ENCODE results near the gene ERF.

ERF gene

DNA sequence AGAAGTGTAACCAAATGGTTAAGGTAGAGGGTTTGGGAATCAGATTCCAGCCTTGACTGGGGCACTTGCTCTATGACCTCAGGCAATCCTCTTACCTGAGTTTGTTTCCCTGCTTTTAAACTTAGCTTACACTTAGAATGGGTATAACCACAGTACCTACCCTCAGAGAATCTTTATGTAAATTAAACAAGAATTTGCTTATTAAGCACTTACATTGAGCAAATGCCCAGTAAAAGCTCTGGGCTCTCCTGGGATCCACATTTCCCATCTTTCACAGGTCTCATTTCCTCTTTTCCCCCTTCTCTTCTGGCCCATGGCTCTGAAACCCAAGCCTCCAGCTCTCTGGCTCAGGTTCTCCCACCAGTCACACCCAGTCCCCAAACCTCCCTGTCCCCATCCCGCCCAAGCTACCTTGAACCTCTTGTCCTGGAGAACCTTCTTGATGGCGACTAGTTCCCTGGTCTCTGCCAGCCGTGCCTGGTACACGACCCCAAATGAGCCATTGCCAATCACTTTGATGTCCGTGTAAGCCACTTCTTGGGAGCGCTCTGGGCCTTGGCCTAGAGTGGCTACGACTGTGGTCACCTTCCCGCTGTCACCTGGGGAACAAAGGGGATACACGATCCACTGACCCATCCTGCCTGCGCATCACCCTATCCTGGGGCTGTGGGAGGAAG, 15.2 kb downstream of the ERF start:
- no peak for DNase-seq

DNA sequence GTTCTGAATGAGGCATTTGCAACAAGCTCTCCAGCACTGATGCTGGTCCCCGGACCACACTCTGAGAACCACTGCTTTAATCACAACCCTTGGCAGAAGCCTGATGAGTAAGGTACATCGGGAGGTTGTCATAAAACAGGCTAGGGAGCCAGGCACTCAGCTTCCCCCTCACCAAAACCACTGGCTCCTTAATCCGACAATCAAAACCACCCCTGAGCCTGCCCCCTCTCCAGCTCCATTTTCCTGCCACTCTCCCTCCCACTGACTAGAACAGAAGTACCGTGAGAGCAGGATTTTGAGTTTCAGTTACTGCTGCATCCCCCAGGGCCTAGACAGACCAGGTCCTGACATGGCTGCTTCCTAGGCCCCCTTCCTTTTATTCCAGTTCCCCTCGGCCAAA, 19.7 kb downstream of the ERF start:
- DNase-seq: no peak

DNA sequence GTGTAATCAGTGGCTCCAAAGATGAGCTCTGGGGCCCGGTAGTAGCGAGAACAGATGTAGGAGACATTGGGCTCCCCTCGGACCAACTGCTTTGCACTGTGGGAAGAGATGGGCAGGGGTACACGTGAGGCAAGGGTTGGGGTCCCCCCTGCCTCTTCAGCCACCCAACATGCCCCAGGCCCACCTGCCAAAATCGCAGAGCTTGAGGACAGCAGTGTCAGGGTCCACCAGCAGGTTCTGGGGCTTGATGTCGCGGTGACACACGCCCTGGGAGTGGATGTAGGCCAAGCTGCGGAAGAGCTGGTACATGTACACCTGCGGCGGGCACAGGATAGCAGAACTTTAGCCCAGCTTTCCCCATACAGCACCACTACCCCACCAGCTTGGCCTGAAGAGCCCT, 20.6 kb downstream of the ERF start:
- DNase-seq: no peak

DNA sequence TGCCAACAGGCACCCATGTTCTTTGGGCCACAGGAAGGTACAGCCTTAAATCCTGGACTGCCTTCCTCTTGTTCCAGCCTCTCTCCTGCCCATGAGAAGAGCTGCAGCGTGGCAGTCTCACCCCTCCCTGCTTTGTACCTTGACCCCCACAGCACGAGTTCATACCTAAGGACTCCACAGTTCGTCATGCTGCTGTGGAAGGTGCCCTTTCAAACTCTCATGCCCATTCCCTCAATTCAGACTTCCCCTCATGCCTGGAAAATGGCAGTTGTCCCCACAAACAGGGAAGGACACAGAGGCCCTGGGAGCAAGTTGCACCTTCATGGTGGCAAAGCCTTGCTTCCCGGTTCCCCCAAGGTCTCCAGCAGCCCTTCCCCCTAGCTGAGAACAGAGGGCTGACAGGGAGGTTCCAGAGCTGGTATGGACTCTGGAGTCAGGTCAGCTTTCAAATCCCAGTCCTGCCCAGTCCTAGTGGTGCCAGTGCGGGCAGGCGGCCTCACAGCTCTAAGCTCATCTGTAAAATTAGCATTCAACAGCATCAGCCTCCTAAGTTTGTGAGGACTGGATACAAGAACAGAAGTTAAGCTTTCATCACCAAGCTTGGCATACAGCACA, 21.1 kb downstream of the ERF start:
- no peak for DNase-seq

DNA sequence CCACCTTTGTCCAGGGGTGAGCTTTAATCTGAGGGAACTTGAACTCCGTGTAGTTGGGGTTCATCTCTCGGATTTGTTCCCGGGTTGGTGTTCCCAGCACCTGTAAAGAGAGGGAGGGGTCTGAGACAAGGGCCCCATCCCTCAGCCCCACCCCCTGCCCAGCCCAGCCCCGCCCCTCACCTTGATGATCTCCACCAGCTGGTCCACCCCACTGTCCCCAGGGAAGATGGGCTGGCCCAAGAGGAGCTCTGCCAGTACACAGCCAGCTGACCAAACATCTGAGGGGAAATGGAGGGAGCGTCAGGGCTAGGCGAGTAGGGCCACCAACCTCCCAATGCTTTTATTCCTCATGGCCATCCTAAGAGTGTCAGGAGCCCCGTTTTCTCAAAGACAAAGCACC, 21.8 kb downstream of the ERF start:
- DNase-seq: no peak

DNA sequence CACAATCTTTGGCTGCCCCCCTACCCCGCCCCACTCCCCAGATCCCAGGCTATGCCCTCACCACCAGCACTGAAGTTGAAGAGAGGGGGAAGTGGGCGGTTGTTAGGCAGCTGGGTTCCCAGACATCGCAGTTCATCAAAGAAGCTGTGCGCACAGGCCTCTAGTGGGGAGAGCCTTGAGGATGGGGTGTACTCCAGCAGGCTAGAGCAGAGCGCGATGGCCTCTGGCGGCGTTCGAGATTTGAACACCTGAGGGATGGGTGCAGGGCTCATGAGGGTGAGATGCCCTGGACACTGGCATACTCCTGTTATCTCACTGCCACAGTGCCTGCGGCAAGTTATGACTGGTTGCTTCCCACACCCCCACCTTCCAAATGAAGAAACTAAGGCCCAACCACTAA, 22.5 kb downstream of the ERF start:
- no peak for DNase-seq

DNA sequence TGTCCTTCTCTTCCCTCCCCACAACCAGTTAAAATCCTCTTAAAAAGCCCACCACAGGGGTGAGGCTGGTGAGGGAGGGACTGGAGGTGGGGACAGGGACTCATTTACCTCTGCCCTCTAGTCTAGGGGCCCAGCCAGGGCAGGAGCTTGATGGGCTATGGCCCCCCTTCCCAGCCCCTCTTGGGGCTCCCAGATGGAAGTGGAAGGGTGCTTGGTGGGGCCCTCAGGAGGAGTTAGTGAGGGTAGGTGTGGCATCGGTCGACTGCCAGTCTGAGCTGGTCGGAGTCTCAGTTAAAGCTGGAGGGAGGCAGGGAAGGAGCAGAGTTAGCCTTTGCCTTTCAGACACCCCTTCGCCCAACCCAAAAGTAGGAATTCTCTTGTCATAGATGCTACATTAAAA, 24.4 kb downstream of the ERF start:
- no peak for DNase-seq

DNA sequence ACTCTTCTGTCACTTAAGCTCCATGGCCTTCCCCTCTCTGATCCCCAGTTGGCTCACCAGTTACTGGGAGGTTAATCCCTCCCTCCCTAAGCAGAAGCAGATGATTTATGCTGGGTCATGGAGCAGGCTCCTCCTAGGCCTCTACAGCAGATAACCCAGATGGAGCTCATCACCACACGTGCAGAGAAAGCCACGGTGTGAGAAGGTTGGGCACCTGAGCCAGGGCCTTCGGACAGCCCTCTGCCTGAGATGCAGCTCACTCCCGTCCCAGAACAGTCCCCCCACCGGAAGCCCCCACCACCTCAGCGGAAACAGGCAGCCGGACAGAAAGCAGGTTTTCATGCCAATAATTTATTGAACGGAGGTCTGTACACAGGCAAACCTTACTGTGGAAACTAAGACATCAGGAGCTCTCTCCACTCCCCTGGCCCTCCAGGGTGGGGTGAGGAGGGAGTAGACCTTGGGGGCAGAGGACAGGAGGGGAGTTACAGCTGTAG, 25.0 kb downstream of the ERF start:
- DNase-seq: no peak

DNA sequence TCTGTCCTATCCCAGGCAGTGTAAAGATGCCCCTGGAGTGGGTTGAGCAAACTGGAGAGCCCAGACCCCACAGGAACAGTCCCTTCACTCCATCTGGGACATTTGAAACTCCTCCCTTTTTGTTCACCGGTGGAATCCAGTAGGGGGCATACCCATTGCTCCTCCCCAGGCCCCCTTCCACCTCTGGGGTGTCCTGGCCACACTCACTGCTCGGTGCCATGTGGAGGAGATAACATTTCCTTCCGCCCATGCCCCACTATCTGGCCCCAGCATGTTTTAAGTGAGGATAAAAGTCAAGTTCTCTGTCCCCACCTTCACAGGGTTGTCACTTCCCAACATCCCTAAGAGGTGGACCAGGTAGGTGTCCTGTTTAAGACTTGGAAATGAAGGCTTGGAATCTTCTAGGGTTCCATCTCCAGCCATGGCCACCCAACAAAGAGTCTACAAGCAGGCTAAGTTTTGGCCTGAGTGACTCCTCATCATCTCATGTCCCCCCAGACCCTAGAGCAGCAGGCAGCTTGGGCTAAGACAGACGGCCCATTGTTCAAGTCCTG, 25.6 kb downstream of the ERF start:
- DNase-seq: no peak

DNA sequence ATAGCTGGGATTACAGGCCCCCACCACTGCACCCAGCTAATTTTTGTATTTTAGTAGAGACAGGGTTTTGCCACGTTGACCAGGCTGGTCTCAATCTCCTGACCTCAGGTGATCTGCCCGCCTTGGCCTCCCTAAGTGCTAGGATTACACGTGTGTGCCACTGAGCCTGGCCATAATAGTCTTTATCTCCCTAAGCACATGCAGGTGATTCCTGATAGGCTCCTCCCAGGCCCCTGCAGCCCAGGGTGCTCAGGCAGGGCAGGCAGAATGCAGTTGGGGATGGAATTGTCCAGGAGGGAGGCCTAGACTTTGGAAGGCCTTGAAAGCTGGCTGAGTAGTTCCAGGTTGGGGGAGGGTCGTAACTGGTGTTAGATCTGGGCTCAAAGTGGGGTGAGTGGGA, 26.3 kb downstream of the ERF start:
- DNase-seq: no peak

DNA sequence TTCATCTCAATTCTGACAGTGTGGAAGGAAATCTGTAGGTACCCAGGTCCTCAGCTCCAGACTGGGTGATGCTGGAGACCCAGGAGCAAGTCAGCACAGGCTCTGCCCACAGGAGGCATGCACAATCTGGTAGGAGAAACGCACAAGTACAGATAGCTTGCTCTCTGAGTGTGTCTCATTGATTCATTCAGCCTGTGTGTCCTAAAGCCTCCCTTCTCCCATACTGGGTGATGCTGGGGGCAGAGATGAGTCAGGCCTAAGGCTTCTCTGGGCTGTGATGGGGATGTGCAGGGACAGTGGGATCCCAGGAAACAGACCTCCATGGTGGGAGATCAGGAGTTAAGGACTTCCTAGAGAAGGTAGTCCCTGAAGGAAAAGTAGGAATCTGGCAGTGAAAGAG, 28.0 kb downstream of the ERF start:
- DNase-seq: no peak

DNA sequence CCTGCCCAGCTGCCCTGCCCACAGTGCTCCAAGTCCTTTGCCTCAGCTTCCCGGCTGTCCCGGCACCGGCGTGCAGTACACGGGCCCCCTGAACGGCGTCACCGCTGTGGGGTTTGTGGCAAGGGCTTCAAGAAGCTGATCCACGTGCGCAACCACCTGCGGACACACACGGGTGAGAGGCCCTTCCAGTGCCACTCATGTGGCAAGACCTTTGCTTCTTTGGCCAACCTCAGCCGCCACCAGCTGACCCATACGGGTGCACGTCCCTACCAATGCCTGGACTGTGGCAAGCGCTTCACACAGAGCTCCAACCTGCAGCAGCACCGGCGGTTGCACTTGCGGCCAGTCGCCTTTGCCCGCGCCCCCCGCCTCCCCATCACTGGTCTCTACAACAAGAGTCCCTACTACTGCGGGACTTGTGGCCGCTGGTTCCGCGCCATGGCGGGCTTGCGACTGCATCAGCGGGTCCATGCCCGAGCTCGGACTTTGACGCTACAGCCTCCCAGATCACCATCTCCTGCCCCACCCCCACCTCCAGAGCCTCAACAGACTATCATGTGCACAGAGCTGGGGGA, 29.1 kb downstream of the ERF start:
- no peak for DNase-seq

DNA sequence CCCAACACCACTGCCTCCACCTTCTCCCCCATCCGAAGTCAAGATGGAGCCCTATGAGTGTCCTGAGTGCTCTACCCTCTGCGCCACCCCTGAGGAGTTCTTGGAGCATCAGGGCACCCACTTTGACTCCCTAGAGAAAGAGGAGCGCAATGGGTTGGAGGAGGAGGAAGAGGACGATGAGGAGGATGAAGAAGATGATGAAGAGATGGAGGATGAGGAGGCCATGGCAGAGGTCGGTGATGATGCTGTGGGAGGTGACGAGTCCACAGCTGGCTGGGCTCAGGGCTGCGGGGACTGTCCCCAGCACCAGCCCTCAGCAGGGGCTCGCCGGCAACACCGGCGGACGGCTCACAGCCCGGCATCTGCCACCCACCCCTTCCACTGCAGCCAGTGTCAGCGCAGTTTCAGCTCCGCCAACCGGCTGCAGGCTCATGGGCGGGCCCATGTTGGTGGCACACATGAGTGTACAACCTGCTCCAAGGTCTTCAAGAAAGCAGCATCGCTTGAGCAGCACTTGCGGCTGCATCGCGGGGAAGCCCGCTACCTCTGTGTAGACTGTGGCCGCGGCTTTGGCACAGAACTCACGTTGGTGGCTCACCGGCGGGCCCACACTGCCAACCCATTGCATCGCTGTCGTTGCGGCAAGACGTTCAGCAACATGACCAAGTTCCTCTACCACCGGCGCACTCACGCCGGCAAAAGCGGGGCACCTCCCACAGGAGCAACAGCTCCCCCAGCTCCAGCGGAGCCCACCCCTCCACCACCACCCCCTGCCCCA, 29.8 kb downstream of the ERF start:
- no peak for DNase-seq

DNA sequence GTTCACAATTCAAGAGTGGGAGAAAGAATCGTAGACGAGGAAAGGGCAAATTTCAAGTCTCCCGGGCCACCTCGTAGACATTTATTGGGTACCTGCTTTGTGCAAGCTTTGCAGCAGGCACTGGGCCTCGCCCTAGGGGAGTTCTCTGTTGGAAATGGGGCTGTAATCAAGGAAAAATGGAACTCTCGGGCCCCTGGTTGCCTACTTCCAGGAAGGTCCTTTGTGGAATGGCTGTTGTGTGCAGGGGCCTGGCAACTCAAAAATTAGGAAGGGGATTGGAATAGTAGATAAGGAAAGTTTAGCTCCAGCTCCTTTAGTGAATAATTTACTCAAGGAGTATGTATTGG, 34.2 kb downstream of the ERF start:
- no peak for DNase-seq

DNA sequence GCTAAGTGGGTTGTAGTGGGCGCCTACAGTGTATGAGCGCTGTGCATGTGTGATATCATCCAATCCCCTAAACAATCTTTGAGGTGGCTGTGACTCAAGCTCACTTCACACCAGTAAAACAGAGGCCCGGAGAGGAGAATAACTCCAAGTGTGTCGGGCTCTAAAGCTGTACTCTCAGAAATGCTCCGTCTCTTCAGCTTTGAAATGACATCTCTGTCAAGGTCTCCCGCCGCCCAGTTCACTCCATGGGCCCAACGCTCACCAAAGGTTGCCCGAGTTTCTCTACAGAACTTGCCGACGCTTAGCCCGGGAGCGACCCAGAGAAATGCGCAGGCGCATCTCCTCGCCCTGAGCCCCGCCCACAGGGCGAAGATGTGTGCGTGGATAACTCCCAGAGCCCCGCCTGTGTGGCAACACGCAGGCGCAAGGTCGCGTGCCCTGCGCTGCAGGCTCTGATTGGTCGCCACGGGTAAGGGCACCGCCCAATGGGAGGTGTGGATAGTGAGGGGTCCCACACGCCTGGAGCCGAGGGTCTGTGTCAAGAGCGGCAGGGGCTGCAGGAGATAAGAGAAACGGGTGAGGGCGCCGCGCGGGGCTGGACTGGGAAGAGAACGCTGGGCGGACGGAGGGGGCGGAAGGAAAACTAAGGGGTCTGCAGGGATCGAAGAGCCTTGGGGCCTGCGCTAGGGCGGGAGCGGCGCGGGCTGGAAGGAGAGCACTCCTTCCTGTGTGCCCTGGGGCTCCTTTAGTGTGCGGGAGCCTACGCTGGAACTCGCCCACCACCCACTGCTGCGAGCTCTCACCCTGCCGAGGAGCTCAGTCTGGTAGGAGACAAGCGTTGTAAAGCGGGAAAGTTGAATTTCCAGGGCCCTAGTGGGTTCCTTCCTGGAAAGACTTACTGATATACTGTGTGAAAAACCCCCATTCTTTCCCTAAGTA, 34.8 kb downstream of the ERF start, which contains the start of gene ZNF526:
Gene ZNF526 (plus strand): TSS at position 501 of the 939 bp plus-strand sequence. CDS start 4,092 bp downstream, outside the sequence.
- peak; percentile 96 for DNase-seq

DNA sequence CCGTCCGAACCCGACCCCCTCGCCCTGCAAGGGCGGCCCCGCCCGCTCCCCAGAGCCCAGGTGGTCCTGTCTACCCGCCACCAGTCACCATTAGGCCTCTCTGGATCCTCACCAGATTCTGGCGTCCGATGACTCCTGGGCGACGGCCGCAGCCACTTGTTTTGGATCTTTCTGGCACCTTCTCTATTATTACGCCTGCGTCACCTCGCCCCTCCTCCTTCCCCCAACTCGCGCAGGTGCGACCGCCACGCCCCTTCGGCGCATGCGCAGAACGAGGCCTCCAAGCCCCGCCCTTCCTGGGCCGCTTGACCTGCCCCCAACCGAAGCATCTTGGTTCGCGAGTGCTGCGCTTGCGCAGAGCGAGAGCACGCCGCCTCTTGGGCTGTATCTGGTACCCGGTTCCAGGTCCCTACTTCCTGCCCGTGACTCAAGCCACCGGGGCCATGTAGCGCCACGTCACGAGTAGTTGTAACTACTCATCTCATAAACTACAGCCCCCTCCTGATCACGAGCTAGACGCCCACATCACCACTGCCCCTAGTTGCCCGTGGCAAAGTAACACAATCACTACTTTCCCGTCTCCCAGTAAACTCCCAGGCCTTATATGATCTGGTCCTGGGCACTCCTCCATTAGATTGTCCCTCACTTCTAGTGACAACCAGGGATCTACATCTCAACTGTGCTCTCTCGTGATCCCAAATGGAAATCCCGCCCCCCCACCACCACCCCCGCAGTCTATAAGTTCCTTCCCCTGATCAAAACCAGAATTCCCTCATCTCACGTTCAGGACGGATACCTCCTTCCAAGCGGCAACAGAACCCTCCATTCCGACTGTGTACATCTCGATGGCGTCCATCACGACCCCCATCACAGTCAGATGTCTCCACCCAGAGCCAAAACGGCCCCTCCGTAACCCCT, 37.1 kb downstream of the ERF start, which contains the start of gene DEDD2:
Gene DEDD2 (minus strand): TSS at position 158 of the 918 bp plus-strand sequence. CDS start 670 bp downstream, outside the sequence.
- peak; percentile 99 for DNase-seq

DNA sequence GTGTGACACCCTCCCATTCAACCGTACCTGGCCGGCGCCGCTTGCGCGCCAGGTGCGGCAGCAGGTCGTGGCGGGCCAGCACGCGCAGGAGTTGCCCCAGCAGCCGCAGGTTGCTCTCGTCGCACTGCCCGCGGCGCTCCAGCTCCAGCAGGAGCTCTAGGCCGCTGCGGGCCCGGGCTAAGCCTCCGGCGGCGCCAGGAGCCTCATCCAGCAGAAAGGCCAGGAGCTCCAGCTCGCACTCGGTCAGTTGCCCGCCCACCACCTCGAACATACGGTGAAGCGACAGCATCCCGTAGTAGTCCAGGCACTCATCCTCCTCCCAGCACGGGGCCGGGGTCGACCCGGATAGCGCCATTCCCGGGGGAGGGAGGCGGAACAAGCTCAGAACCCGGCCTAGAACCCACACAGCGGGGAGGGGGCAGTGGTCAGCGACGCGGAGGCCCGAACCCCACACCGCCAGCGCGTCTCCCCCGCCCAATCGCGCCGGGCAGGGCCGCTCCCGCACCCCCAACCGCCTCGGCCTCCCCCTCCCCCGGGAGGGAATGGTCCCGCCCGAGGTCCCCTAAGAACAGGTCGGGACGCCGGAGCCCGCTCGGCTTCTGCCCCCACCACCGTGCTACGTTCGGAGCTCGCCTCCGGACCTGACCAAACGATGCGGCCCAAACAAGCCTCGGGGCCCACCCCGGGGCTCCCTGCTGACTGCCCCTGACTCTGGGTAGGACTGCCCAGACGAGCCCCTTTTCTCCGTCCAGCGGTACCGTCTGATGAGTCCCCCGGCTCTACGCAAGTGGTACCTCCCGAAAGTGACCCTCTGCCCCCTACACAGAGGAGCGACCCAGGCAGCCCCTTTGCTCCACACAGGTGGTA, 38.0 kb downstream of the ERF start:
- no peak for DNase-seq

DNA sequence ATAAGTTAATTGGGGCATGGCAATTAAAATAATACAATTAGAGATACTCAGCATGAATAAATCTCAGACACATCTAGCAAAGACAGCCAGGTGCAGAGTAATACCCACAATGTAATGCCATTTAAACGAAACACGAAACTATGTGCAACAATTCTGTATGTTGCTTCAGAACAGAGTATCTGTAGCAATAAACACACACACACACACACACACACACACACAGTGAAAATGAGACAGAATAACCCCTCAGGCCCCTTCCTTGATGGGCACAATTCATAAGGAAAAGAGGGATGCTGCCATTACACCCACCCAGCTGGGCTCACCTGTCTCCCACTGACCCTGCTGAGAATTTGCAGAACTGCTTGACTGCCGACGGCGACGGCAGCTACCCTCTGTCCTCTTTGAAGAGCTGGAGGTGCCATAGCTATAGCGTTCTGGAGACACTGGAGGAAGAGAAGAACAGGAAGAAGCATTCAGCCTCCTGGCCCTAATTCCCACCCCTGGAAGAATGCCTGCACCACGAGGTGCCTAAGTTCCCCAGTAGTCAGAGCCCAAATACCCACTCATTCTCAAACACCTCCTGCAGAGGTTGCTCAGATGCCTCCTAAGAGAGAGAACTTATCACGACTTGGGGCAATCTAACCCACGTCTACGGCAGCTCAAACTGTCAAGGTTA, 40.0 kb downstream of the ERF start:
- DNase-seq: no peak

DNA sequence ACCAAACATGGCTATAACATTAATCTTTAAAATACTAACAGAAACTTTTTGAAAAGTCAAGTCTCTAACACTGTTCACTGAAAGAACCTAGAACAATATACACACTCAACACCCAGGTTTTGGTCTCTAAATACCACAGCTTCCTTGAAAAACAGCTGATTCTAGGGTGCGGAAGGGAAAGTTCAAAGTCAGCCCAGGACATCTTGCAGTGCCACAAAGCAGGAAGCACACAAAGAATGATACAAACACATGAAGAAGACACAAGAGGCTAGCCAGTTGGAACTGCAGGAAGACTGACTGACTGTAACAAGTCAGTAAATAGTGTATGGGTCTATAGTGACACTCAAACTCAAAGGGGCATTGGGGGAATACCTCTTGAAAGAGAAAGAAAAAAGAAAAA, 42.0 kb downstream of the ERF start:
- no peak for DNase-seq
